Activated CD4-positive, alpha-beta T cell treated with anti-CD3 and anti-CD28 coated beads, Interleukin-2, amount 50 U/mL, for 4 hours (primary cell): Measurements from ENCODE around the gene PLCXD1.

Experiments used
- DNase-seq, 2 experiments: peaks; one replicate each; pipeline ENCODE4 v3.0.0-alpha.2; 2020

PLCXD1 gene

GRCh38 chrX:352582-353314, 71.6 kb downstream of the PLCXD1 start:
- no peak for DNase-seq
